ENCODE data around the gene SHISA9. TPM values are rescaled to one million over a fixed set of nuclear protein-coding genes. Genes with fewer than 3 reads are reported as not detected.

Gene SHISA9
- total RNA-seq, 3 donors from 2014 or later (not counting 1 experiment from before 2014, with no cell fraction given): 0.05 TPM; not detected in 2

GRCh38 chr16:13236308-13236707, 334.9 kb downstream of the SHISA9 start:
- no peaks in the 10 kb centered on the region for H3K4me1 ChIP-seq (ENCODE audit: control insufficient read depth, insufficient read depth, low read length)
- no peak overlapping the region for H3K27ac ChIP-seq (ENCODE audit: low read length)
- intact Hi-C loops (cut with micrococcal nuclease): no loop called here
- DNase-seq (no peak), ATAC-seq (no peak)
- Mint-ChIP-seq H3K36me3 (no peaks in the 10 kb centered on the region), H3K4me1 (no peaks in the 10 kb centered on the region), H3K4me3 (no peak overlapping the region), H3K27me3 (ENCODE audit: low read depth in 2 of 2) (no peaks in the 10 kb centered on the region), H3K27ac (no peak overlapping the region), H3K9me3 (peaks cover 4 to 13% of the 10 kb centered on the region in 2 donors)
- no peaks in the 10 kb centered on the region for H3K36me3 ChIP-seq (ENCODE audit: control insufficient read depth, insufficient read depth, low read length)
- H3K9me3 ChIP-seq (ENCODE audit: control insufficient read depth, insufficient read depth, low read length): no peaks in the 10 kb centered on the region
- H3K27me3 ChIP-seq (ENCODE audit: control insufficient read depth, insufficient read depth, low read length): no peaks in the 10 kb centered on the region
- H3K4me3 ChIP-seq (ENCODE audit: low read length): no peak overlapping the region
- WGBS (ENCODE audit: insufficient coverage): 97% methylated on average over 6 of the region's 6 CpGs
- no peak for TF ChIP-seq CTCF (IDR thresholded peaks at IDR 0.05)

- TF ChIP-seq CTCF (IDR thresholded peaks at IDR 0.05): no peak
- Histone ChIP-seq H3K4me1 (ENCODE audit: control insufficient read depth, insufficient read depth, low read length) (no peaks in the 10 kb centered on the region), H3K9me3 (ENCODE audit: control insufficient read depth, insufficient read depth, low read length) (no peaks in the 10 kb centered on the region), H3K27ac (ENCODE audit: low read length) (no peak overlapping the region), H3K36me3 (ENCODE audit: control insufficient read depth, insufficient read depth, low read length) (no peaks in the 10 kb centered on the region), H3K4me3 (ENCODE audit: low read length) (no peak overlapping the region), H3K27me3 (ENCODE audit: control insufficient read depth, insufficient read depth, low read length) (no peaks in the 10 kb centered on the region)
- intact Hi-C loops (cut with micrococcal nuclease): no loop called here
- no peak overlapping the region for H3K4me3 Mint-ChIP-seq
- H3K27ac Mint-ChIP-seq: no peak overlapping the region
- WGBS (ENCODE audit: insufficient coverage): 86% methylated on average over 2 of the region's 2 CpGs
- no peak for ATAC-seq
- peaks cover 4 to 10% of the 10 kb centered on the region in 2 donors for H3K9me3 Mint-ChIP-seq
- no peak for DNase-seq
- H3K36me3 Mint-ChIP-seq: no peaks in the 10 kb centered on the region
- H3K27me3 Mint-ChIP-seq (ENCODE audit: low read depth in 2 of 2): no peaks in the 10 kb centered on the region
- H3K4me1 Mint-ChIP-seq: no peaks in the 10 kb centered on the region
Measured at GRCh38 chr16:13238182-13238581, 336.8 kb downstream of the SHISA9 start.

- H3K4me1 Mint-ChIP-seq: no peaks in the 10 kb centered on the region
- ATAC-seq: no peak
- Histone ChIP-seq H3K9me3 (ENCODE audit: control insufficient read depth, insufficient read depth, low read length) (no peaks in the 10 kb centered on the region), H3K27ac (ENCODE audit: low read length) (no peak overlapping the region), H3K36me3 (ENCODE audit: control insufficient read depth, insufficient read depth, low read length) (no peaks in the 10 kb centered on the region), H3K4me3 (ENCODE audit: low read length) (no peak overlapping the region), H3K27me3 (ENCODE audit: control insufficient read depth, insufficient read depth, low read length) (no peaks in the 10 kb centered on the region), H3K4me1 (ENCODE audit: control insufficient read depth, insufficient read depth, low read length) (no peaks in the 10 kb centered on the region)
- H3K27ac Mint-ChIP-seq: no peak overlapping the region
- intact Hi-C loops (cut with micrococcal nuclease): no loop called here
- no peak for DNase-seq
- H3K4me3 Mint-ChIP-seq: no peak overlapping the region
- H3K9me3 Mint-ChIP-seq: peaks cover 2 to 6% of the 10 kb centered on the region in 2 donors
- H3K36me3 Mint-ChIP-seq: no peaks in the 10 kb centered on the region
- H3K27me3 Mint-ChIP-seq (ENCODE audit: low read depth in 2 of 2): no peaks in the 10 kb centered on the region
- WGBS (ENCODE audit: insufficient coverage): 82% methylated on average over 3 of the region's 3 CpGs
- TF ChIP-seq CTCF (IDR thresholded peaks at IDR 0.05): no peak
Measured at GRCh38 chr16:13242201-13242600, 340.8 kb downstream of the SHISA9 start.

- Mint-ChIP-seq H3K27me3 (ENCODE audit: low read depth in 2 of 2) (no peaks in the 10 kb centered on the region), H3K4me3 (no peak overlapping the region), H3K4me1 (no peaks in the 10 kb centered on the region), H3K9me3 (peaks cover 2 to 4% of the 10 kb centered on the region in 2 donors), H3K36me3 (no peaks in the 10 kb centered on the region), H3K27ac (no peak overlapping the region)
- H3K4me3 ChIP-seq (ENCODE audit: low read length): no peak overlapping the region
- TF ChIP-seq CTCF (IDR thresholded peaks at IDR 0.05): no peak
- DNase-seq (no peak), ATAC-seq (no peak)
- H3K9me3 ChIP-seq (ENCODE audit: control insufficient read depth, insufficient read depth, low read length): no peaks in the 10 kb centered on the region
- intact Hi-C loops (cut with micrococcal nuclease): no loop called here
- no peaks in the 10 kb centered on the region for H3K36me3 ChIP-seq (ENCODE audit: control insufficient read depth, insufficient read depth, low read length)
- H3K27ac ChIP-seq (ENCODE audit: low read length): no peak overlapping the region
- 87% methylated on average over 5 of the region's 5 CpGs for WGBS (ENCODE audit: insufficient coverage)
- no peaks in the 10 kb centered on the region for H3K4me1 ChIP-seq (ENCODE audit: control insufficient read depth, insufficient read depth, low read length)
- H3K27me3 ChIP-seq (ENCODE audit: control insufficient read depth, insufficient read depth, low read length): no peaks in the 10 kb centered on the region
Measured at GRCh38 chr16:13244770-13245169, 343.4 kb downstream of the SHISA9 start.
